ENCODE measurements around the gene MRPL34.

GRCh38 chr19:17314007-17314593 lies 8.4 kb downstream of the MRPL34 start:
- TF ChIP-seq CTCF (IDR thresholded peaks at IDR 0.05), result no peak
- TF ChIP-seq POLR2A (IDR thresholded peaks at IDR 0.05), result no peak
